SK-N-SH treated with all-trans-retinoic acid at 6 μM for 48 hours (cell line): ENCODE results near the gene MRPL42.
A peak's percentile ranks its signal among the peaks of the same experiment; 100 is the strongest.

Experiments
- ATAC-seq: fragments of 200-7000 bp; cut with Tn5 transposase; 3 replicates; pipeline ENCODE4 v1.9.1; 2020; ENCODE audit warnings: mild to moderate bottlenecking, moderate library complexity
- ARNTL ChIP-seq: fragments of 450-650 bp; formaldehyde crosslinking; IDR thresholded peaks from 2 replicates; pipeline ENCODE4 v1.5.0; 2020; ENCODE audit warnings: low read depth, mild to moderate bottlenecking, moderate library complexity, borderline replicate concordance
- BACH2 ChIP-seq: fragments of 250-450 bp; sonication (Bioruptor Pico); IDR thresholded peaks from 2 replicates; pipeline ENCODE4 v1.9.0; 2021; ENCODE audit warnings: mild to moderate bottlenecking, borderline replicate concordance
- CSDC2 ChIP-seq: fragments of 250-450 bp; sonication (Bioruptor Pico); IDR thresholded peaks from 2 replicates; pipeline ENCODE4 v1.5.0; 2020; ENCODE audit warnings: mild to moderate bottlenecking, moderate library complexity
- GLIS3 ChIP-seq: fragments of 250-450 bp; sonication (Bioruptor Pico); IDR thresholded peaks from 2 replicates; pipeline ENCODE4 v1.5.0; 2020; ENCODE audit warnings: mild to moderate bottlenecking, moderate library complexity
- ISL1 ChIP-seq: fragments of 250-450 bp; sonication (Bioruptor Pico); IDR thresholded peaks from 2 replicates; pipeline ENCODE4 v2.1.2; 2022; ENCODE audit warnings: mild to moderate bottlenecking, moderate library complexity
- OSR1 ChIP-seq: fragments of 250-450 bp; sonication (Bioruptor Pico); IDR thresholded peaks from 2 replicates; pipeline ENCODE4 v1.8.0; 2022; ENCODE audit warnings: moderate library complexity, mild to moderate bottlenecking, inconsistent platforms
- RARB ChIP-seq: fragments of 250-450 bp; sonication (Bioruptor Pico); IDR thresholded peaks from 2 replicates; pipeline ENCODE4 v1.8.0; 2021; ENCODE audit warnings: mild to moderate bottlenecking, moderate library complexity
- TCF4 ChIP-seq: fragments of 250-450 bp; sonication (Bioruptor Pico); IDR thresholded peaks from 2 replicates; pipeline ENCODE4 v1.8.0; 2021; ENCODE audit warnings: mild to moderate bottlenecking, moderate library complexity, borderline replicate concordance
- TSHZ2 ChIP-seq: fragments of 250-450 bp; sonication (Bioruptor Pico); IDR thresholded peaks from 2 replicates; pipeline ENCODE4 v1.5.0; 2020; ENCODE audit warnings: mild to moderate bottlenecking, moderate library complexity
- ZC3H10 ChIP-seq: fragments of 250-450 bp; sonication (Bioruptor Pico); IDR thresholded peaks from 2 replicates; pipeline ENCODE4 v1.5.1; 2021; ENCODE audit warnings: mild to moderate bottlenecking, moderate library complexity
- ZFP3 ChIP-seq: fragments of 250-450 bp; sonication (Bioruptor Pico); IDR thresholded peaks from 2 replicates; pipeline ENCODE4 v1.5.0; 2020; ENCODE audit warnings: mild to moderate bottlenecking, moderate library complexity
- ZNF565 ChIP-seq: fragments of 450-650 bp; formaldehyde crosslinking; conservative IDR thresholded peaks from 2 replicates; pipeline ENCODE4 v1.5.0; 2020; ENCODE audit warnings: low read depth, mild to moderate bottlenecking, moderate library complexity
- ZNF70 ChIP-seq: fragments of 450-650 bp; formaldehyde crosslinking; IDR thresholded peaks from 2 replicates; pipeline ENCODE4 v1.5.0; 2020; ENCODE audit warnings: mild to moderate bottlenecking, moderate library complexity
- ZNF8 ChIP-seq: fragments of 450-650 bp; formaldehyde crosslinking; IDR thresholded peaks from 2 replicates; pipeline ENCODE4 v1.5.0; 2020; ENCODE audit warnings: mild to moderate bottlenecking, moderate library complexity
- TF ChIP-seq, protein P1 (sequence below): fragments of 250-450 bp; sonication (Bioruptor Pico); IDR thresholded peaks from 2 replicates; pipeline ENCODE4 v1.5.1; 2021; ENCODE audit warnings: mild to moderate bottlenecking, moderate library complexity
- TF ChIP-seq, protein P2 (sequence below): fragments of 250-450 bp; sonication (Bioruptor Pico); IDR thresholded peaks from 2 replicates; pipeline ENCODE4 v1.8.0; 2021; ENCODE audit warnings: low read depth, mild to moderate bottlenecking, moderate library complexity, borderline replicate concordance
- TF ChIP-seq, protein P3 (sequence below): fragments of 250-450 bp; sonication (Bioruptor Pico); IDR thresholded peaks from 2 replicates; pipeline ENCODE4 v1.8.0; 2020; ENCODE audit warnings: mild to moderate bottlenecking, moderate library complexity, borderline replicate concordance
- TF ChIP-seq, protein P4 (sequence below): fragments of 250-450 bp; sonication (Bioruptor Pico); IDR thresholded peaks from 2 replicates; pipeline ENCODE4 v1.5.1; 2020; ENCODE audit warnings: low read depth, mild to moderate bottlenecking, moderate library complexity

Gene MRPL42

GRCh38 chr12:93502802-93503623 lies 35.7 kb downstream of the MRPL42 start:
- peak; percentile 51; the same call in 2 of the 3 replicates for ATAC-seq
- no peak for TF ChIP-seq CSDC2 (CRISPR knock-in tag)
- TF ChIP-seq TSHZ2 (CRISPR knock-in tag): no peak

DNA sequence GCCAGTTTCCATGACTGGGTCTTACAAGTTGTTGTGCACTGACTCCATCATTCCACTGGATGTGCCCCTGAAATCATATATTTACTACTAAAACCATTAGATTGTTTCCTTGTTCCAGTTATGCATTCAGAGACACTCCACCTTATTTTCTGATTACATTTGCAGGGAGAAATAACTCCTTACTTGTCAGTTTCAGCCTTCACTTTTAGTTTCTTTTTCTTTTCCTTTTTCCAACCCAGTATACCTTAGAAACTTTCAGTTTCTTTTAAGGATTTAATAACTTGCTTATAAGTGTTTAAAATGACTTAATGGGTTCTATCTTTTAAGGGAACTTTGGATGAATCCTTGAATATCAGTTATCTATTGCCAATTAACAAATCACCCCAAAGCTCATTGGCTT lies 39.9 kb downstream of the MRPL42 start:
- no peak for ATAC-seq

GRCh38 chr12:93509506-93509905 lies 42.2 kb downstream of the MRPL42 start:
- ATAC-seq: no peak
- TF ChIP-seq ZNF8 (CRISPR knock-in tag) (no peak), ZC3H10 (CRISPR knock-in tag) (no peak), OSR1 (CRISPR knock-in tag) (no peak), ARNTL (CRISPR knock-in tag) (no peak), TCF4 (CRISPR knock-in tag) (no peak), ISL1 (CRISPR knock-in tag) (no peak), ZNF565 (CRISPR knock-in tag) (no peak), ZNF70 (CRISPR knock-in tag) (no peak), TSHZ2 (CRISPR knock-in tag) (no peak), RARB (CRISPR knock-in tag) (no peak), BACH2 (CRISPR knock-in tag) (no peak)
- TF ChIP-seq, protein P1, sequence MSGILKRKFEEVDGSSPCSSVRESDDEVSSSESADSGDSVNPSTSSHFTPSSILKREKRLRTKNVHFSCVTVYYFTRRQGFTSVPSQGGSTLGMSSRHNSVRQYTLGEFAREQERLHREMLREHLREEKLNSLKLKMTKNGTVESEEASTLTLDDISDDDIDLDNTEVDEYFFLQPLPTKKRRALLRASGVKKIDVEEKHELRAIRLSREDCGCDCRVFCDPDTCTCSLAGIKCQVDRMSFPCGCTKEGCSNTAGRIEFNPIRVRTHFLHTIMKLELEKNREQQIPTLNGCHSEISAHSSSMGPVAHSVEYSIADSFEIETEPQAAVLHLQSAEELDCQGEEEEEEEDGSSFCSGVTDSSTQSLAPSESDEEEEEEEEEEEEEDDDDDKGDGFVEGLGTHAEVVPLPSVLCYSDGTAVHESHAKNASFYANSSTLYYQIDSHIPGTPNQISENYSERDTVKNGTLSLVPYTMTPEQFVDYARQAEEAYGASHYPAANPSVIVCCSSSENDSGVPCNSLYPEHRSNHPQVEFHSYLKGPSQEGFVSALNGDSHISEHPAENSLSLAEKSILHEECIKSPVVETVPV: no peak
- TF ChIP-seq, protein P2, sequence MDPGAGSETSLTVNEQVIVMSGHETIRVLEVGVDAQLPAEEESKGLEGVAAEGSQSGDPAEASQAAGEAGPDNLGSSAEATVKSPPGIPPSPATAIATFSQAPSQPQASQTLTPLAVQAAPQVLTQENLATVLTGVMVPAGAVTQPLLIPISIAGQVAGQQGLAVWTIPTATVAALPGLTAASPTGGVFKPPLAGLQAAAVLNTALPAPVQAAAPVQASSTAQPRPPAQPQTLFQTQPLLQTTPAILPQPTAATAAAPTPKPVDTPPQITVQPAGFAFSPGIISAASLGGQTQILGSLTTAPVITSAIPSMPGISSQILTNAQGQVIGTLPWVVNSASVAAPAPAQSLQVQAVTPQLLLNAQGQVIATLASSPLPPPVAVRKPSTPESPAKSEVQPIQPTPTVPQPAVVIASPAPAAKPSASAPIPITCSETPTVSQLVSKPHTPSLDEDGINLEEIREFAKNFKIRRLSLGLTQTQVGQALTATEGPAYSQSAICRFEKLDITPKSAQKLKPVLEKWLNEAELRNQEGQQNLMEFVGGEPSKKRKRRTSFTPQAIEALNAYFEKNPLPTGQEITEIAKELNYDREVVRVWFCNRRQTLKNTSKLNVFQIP (CRISPR knock-in tag): no peak
- TF ChIP-seq, protein P3, sequence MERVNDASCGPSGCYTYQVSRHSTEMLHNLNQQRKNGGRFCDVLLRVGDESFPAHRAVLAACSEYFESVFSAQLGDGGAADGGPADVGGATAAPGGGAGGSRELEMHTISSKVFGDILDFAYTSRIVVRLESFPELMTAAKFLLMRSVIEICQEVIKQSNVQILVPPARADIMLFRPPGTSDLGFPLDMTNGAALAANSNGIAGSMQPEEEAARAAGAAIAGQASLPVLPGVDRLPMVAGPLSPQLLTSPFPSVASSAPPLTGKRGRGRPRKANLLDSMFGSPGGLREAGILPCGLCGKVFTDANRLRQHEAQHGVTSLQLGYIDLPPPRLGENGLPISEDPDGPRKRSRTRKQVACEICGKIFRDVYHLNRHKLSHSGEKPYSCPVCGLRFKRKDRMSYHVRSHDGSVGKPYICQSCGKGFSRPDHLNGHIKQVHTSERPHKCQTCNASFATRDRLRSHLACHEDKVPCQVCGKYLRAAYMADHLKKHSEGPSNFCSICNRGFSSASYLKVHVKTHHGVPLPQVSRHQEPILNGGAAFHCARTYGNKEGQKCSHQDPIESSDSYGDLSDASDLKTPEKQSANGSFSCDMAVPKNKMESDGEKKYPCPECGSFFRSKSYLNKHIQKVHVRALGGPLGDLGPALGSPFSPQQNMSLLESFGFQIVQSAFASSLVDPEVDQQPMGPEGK (CRISPR knock-in tag): no peak

More for the DNA sequence above, 39.9 kb downstream of the MRPL42 start:
- TF ChIP-seq ZFP3: no peak
- TF ChIP-seq RARB (CRISPR knock-in tag): no peak
- no peak for TF ChIP-seq TSHZ2 (CRISPR knock-in tag)
- TF ChIP-seq ISL1 (CRISPR knock-in tag): no peak
- TF ChIP-seq, protein P4, sequence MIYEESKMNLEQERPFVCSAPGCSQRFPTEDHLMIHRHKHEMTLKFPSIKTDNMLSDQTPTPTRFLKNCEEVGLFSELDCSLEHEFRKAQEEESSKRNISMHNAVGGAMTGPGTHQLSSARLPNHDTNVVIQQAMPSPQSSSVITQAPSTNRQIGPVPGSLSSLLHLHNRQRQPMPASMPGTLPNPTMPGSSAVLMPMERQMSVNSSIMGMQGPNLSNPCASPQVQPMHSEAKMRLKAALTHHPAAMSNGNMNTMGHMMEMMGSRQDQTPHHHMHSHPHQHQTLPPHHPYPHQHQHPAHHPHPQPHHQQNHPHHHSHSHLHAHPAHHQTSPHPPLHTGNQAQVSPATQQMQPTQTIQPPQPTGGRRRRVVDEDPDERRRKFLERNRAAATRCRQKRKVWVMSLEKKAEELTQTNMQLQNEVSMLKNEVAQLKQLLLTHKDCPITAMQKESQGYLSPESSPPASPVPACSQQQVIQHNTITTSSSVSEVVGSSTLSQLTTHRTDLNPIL (CRISPR knock-in tag): no peak
- TF ChIP-seq GLIS3 (CRISPR knock-in tag): no peak
- TF ChIP-seq, all 23 proteins: peak for 0
